AML-193 (cell line): ENCODE measurements around the gene FAM43A.

Source experiments
- DNase-seq, 2 experiments: peaks; one replicate each; lab custom pipeline; 2025; lab: John Stamatoyannopoulos, UW

The FAM43A gene

GRCh38 chr3:194685718-194686413 is at the start of gene FAM43A:
TSS of gene FAM43A (plus strand) at chr3:194685883. CDS start at chr3:194686827, 944 bp downstream.
- peak; percentile 93 to 95 for DNase-seq

- no peak for DNase-seq
Measured at GRCh38 chr3:194637066-194637465, 48.6 kb upstream of the FAM43A start.

GRCh38 chr3:194637541-194638400 is 47.9 kb upstream of the FAM43A start:
- no peak for DNase-seq

- no peak for DNase-seq
Measured at GRCh38 chr3:194638991-194639605, 46.6 kb upstream of the FAM43A start.

GRCh38 chr3:194640829-194641228 is 44.9 kb upstream of the FAM43A start:
- DNase-seq = no peak

GRCh38 chr3:194642769-194643168 is 42.9 kb upstream of the FAM43A start:
- no peak for DNase-seq

GRCh38 chr3:194647747-194648146 is 37.9 kb upstream of the FAM43A start:
- no peak for DNase-seq

GRCh38 chr3:194654443-194654842 is 31.2 kb upstream of the FAM43A start:
- no peak for DNase-seq

- DNase-seq = no peak
Measured at GRCh38 chr3:194657439-194657838, 28.2 kb upstream of the FAM43A start.

- DNase-seq = peak; percentile 13 to 20
Measured at GRCh38 chr3:194658477-194659242, 27.0 kb upstream of the FAM43A start.

GRCh38 chr3:194659778-194660177 is 25.9 kb upstream of the FAM43A start:
- DNase-seq = no peak

GRCh38 chr3:194661374-194661773 is 24.3 kb upstream of the FAM43A start:
- DNase-seq = no peak

- DNase-seq = no peak
Measured at GRCh38 chr3:194661946-194662345, 23.7 kb upstream of the FAM43A start.

- DNase-seq = no peak
Measured at GRCh38 chr3:194664857-194665256, 20.8 kb upstream of the FAM43A start.

- no peak for DNase-seq
Measured at GRCh38 chr3:194667363-194667762, 18.3 kb upstream of the FAM43A start.

- peak; percentile 67 to 74 for DNase-seq
Measured at GRCh38 chr3:194671511-194671899, 14.2 kb upstream of the FAM43A start.

- peak; percentile 97 to 99 for DNase-seq
Measured at GRCh38 chr3:194671900-194672808, 13.5 kb upstream of the FAM43A start, which contains the start of gene LSG1. TSS of gene LSG1 (minus strand) at chr3:194672191. CDS start at chr3:194672162, 29 bp downstream.

GRCh38 chr3:194672876-194673275 is 12.8 kb upstream of the FAM43A start:
- DNase-seq = no peak

GRCh38 chr3:194673761-194674160 is 11.9 kb upstream of the FAM43A start:
- no peak for DNase-seq

- DNase-seq = no peak
Measured at GRCh38 chr3:194675081-194675640, 10.5 kb upstream of the FAM43A start.
